Body of pancreas (tissue), 4 donors: ENCODE measurements around the gene MRO.

ENCODE experiments used
- CTCF ChIP-seq, 7 experiments: fragments of 450-650 bp in 4 of 7; fragments of 200-600 bp in 3 of 7; sonication (generic) in 3 of 7; IDR thresholded peaks; one replicate each; pipeline ENCODE4 v1.5.1; 2016 to 2019; ENCODE audit warnings: antibody characterized with exemption in 7 of 7
- POLR2A ChIP-seq, 3 donors: fragments of 450-650 bp; IDR thresholded peaks; one replicate each; pipeline ENCODE4 v1.6.1; 2016; ENCODE audit warnings: antibody characterized with exemption in 3 of 3, mild to moderate bottlenecking in 2 of 3

GRCh38 chr18:50862401-50862800, 42.6 kb upstream of the MRO start:
- no peak for TF ChIP-seq POLR2A (IDR thresholded peaks at IDR 0.05)
- TF ChIP-seq CTCF (IDR thresholded peaks at IDR 0.05) = no peak
